Posterior cingulate gyrus (tissue), 11 donors: ENCODE results near the gene CD40.

Experiments
- DNase-seq, 10 donors: peaks; one replicate each; pipeline versions ENCODE4 v3.0.0 to v3.0.0-alpha.2; 2020 to 2021; ENCODE audit warnings: mixed read lengths in 3 of 10
- intact Hi-C: fragments of 100-400 bp; cut with DNase I; formaldehyde crosslinking; loops from one replicate; pipeline ENCODE4 v1.15.1; 2023

CD40 gene

DNA sequence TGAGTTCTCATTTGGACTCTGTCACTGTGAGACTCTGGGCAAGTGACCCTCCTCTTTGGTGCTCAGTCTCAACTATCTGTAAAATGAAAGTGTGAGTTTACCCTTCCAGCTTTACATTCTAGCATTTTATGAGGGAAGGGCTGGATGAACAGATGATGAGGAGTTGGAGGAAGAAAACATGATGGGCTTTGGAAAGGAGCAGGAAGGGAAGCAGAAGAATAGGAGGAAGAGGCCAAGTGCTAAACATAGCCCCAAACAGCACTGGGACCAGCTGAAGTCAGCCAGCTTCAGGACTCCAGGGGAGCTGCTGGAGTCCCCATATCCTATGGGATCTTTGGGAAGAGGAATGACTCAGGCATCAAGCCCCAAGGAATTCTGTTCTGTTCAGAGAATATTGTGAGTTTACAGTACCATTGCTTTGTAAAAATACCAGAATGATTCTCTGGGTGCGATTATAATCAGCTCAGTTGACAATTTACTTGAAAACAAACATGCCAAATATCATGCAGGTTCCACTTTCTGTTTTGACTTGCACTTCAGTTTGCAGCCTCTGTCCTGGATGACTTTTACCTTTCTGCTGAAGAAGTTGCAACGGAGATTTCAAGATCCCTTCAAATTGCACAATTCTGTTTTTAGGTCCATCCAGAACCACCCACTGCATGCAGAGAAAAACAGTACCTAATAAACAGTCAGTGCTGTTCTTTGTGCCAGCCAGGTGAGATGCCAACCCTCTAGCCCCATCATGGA lies 3.2 kb downstream of the CD40 start:
- intact Hi-C loops: no loop called here
- DNase-seq: no peak

DNA sequence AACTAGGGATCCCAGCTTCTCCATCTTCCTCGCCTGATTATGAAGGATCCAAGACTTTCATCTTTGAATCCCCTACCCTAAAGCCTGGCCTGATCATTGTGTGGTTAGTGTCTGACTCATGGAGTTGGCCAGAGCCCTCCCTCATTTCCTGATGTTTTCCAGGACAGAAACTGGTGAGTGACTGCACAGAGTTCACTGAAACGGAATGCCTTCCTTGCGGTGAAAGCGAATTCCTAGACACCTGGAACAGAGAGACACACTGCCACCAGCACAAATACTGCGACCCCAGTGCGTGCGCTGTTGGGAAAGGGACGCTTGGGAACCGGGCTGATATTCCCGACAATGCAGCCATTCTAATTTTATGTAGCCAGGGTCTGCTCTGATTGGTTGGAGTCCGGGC lies 4.0 kb downstream of the CD40 start:
- DNase-seq: peak in 2 of 10 donors; percentile 19 to 47
- intact Hi-C loops: no loop called here

DNA sequence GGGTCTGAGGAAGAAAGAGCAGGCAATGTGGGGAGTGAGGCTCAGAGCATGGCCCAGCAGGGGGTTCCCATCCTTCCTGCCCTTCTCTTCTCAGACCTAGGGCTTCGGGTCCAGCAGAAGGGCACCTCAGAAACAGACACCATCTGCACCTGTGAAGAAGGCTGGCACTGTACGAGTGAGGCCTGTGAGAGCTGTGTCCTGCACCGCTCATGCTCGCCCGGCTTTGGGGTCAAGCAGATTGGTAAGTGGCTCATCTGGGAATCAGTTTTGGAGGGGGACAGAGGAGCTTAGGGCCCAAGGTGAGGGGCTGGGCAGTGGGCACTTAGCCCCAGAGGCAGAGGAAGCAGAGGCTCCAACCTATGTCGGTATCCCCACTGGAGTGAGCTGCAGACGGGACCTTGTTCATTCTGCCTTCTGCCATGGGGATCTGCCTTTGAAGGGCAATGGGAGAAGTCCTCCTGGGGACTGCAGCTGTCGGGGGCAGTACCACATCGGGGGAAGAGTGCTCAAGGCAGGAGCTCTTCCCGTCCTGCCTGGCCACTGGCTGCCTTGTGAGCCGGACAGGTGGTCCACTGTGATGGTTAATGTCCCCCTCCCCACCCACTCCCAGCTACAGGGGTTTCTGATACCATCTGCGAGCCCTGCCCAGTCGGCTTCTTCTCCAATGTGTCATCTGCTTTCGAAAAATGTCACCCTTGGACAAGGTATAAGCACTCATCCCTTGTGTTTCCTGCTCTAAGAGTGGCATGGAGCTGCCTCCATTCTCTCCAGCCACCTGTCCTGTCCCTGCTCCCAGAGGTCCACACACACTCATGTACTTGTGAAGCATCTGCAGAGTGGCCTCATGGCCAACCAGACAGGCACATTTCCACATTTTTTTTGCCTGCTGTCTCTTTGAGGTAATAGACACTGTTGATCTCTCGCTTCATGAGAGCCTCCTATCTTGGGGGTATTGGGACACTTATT lies 4.7 kb downstream of the CD40 start:
- intact Hi-C loops: no loop called here
- peak in 1 of 10 donors; percentile 53 for DNase-seq

DNA sequence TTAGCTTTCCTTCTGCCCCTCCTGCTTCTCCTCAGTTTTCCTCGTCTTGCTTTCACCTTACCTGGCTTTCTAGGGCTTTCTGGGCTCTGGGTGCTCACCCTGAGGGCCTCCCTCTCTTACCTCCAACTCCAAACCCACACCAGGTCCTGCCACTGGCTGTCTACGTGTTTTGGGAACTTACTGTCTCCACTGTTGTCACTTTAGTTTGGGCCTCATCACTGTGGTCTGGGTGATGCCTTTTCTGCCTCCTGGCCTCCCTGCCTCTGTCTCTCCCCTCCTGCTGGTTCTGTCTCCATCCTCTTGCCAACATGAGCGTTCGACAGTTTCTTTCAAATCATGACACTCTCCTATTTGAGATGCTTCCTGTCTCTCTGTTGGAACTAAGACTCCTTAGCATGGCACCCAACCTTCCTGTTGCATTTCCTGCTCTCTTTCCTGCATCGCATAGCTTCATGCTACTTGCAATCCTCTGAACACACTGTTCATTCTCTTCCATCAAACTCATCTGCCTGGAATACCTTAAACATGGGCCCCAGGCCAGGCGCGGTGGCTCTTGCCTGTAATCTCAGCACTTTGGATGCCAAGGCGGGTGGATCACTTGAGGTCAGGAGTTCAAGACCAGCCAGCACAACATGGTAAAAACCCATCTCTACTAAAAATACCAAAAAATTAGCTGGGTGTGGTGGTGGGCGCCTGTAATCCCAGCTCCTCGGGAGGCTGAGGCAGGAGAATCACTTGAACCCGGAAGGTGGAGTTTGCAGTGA lies 5.5 kb downstream of the CD40 start:
- peak in 1 of 10 donors; percentile 25 for DNase-seq
- intact Hi-C loops: no loop called here

DNA sequence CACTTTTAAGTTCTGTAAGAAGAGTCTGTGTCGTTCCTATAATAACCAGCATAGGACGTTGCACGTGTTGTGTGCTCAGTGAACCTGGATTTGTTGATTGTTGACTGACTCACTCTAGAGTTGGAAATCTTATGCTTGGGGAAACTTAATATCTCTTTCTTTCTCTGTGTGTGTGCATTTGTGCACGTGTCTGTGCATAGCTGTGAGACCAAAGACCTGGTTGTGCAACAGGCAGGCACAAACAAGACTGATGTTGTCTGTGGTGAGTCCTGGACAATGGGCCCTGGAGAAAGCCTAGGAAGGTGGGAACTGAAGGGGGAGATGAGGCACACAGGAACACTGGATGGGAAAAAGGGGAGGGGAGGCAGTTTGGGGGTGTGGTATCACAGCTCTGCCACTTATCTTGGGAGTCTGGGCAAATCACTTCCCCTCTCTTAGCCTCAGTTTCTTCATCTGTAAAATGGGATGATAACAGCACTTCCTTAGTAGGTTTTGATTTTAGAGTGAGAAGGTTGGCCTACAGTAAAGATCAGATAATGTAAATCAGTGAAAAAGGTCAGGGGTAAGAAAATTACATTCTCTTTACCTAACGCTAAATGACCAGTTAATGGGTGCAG lies 8.4 kb downstream of the CD40 start:
- DNase-seq: peak in 1 of 10 donors; percentile 10
- intact Hi-C loops: no loop called here

DNA sequence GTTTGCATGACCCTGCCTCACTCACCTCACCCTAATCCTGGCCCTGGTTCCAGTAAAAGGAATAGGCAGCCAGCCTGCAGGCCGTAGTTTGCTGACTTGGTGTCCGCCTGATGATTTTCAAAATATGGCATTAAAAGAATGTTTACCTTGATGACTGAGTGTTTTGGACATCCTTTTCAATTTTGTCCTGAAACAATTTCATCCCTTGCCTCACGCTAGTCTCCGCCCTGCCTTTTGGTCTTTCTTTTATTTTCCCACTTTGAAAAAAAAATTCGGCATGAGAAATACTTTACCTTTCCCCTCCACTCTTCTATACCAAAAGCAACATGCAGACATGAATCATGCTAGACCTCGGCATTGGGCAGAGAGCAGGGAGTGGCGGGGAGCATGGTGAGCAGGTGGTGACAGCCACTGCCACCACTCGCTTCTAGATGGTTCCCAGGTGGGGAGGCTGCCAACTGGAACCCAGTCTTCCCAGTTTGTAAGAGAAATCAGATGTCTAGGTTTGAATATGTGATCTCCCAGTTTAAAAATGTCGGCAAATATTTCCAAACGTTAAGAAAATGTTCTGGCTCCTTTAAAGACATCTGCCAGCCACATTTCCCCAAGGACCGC lies 9.4 kb downstream of the CD40 start:
- intact Hi-C loops: loop anchor here (2.0 kb wide), 1 partner anchor 221 kb away; no protein-coding TSS in a partner anchor
- peak in 1 of 10 donors; percentile 65 for DNase-seq

DNA sequence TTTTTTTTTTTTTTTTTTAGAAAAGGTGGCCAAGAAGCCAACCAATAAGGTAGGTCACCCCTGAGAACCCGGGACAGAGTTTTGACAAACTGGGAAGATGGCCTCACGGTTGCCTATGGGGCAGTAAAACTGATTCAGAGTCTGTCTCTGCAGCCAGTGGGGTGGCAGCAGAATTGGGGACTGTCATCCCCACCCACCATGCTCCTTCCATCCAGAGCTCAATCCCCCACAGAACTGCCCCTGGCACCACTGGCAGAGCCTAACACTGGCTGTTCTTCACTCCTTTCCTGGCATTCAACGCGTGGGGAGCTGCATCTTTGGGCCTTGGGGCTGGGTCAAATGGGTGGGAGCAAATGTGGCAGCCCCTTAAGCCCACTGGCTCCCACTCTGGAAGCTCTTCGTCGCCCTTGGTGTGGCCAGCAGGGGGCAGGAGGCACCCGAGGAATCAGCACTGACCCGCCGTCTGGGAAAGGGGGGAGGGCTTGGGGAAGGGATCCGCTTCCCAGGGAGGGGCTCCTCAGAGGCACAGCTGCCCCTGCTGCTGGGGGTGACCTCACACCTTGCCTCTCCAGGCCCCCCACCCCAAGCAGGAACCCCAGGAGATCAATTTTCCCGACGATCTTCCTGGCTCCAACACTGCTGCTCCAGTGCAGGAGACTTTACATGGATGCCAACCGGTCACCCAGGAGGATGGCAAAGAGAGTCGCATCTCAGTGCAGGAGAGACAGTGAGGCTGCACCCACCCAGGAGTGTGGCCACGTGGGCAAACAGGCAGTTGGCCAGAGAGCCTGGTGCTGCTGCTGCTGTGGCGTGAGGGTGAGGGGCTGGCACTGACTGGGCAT lies 10.4 kb downstream of the CD40 start:
- intact Hi-C loops: loop anchor here (2.0 kb wide), 1 partner anchor 220 kb away; no protein-coding TSS in a partner anchor
- peak in 9 of 10 donors; percentile 34 to 94 (median 61) for DNase-seq

DNA sequence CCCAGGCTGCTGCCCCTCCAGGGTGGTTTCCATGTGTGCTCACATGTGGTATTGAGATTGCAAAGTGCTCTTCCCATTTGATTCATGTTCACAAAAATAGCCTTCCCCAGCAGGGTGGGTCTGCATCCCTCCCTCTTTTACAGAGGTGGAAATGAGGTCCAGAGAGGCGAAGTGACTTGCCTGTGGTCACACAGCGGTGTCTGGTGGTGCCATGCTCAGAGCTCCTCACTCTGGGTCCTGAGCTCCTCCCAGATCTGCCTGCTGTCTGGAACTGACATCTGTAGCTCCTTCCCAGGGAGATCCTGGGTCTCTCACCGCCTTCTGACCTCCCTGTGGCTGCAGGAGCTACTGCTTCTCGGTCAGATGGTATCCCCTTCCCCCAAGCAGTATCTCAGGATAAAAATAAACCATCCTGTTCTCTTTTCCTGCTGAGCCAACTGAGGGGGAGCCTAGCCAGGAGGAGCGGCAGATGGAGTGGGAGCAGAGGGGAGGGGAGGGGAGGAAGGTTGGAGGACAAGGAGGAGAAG lies 11.9 kb downstream of the CD40 start:
- intact Hi-C loops: loop anchor here (2.0 kb wide), 2 partner anchors 179 to 219 kb away; partner anchors contain the start of gene CDH22
- peak in 3 of 10 donors; percentile 32 to 84 (median 79) for DNase-seq

DNA sequence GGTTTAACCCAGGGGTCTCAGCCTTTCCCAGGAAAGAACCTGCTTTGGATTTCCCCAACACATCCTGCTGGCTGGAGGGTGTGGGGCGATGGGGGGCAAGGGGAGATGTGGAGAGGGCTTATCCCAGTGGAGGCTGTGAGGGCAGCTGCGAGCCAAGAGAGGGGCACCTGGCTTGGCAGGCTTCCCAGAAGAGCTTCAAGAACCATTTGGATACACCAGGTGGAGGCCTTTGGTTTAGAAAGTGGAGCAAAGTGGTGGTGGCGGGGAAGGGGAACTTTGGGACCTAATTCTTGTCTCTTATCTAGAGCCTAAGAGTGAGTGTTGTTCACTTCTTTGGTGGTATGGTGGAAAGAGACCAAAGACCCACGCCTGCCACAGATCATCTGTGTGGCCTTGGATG lies 12.4 kb downstream of the CD40 start:
- intact Hi-C loops: loop anchor here (2.0 kb wide), 1 partner anchor 178 kb away; the partner anchor contains the start of gene CDH22
- peak in 1 of 10 donors; percentile 76 for DNase-seq

DNA sequence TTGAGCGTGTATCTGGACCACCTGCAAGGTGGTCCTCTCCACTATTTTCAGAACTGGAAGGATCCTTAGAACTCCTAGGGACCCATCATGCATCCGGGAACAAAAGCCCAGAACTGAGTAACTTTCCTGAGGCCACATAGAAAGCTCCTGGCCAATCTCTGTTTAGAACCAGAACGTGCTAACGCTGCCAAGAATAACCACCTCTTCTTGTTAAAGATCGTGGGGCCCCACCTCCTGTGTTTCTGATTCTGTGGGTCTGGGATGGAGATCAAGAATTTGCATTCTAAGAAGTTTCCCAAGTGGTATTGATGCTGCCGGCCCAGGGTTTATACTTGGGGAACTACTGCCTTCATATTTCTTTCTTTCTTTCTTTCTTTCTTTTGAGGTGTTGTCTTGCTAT lies 13.3 kb downstream of the CD40 start:
- no peak for DNase-seq
- intact Hi-C loops: loop anchor here (2.0 kb wide), 1 partner anchor 177 kb away; the partner anchor contains the start of gene CDH22

DNA sequence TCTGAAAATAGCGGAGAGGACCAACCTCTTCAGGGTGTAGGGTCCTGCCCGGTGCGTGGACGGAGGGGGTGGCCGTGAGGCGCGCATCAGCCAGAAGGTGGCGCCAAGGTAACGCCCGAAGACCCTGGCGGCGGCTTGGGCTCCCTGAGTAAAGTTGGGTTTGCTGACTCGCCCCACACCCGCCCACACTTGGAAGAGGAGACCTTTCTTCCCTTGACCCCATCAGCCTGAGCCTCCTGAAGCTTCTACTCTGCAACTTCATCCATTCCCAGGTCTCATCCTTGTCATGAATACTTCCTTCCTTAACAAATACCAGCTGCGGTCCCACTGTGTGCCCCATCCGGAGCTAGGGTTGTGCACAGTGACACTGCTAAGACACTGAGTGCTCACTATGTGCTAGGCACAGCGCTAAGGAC lies 14.6 kb downstream of the CD40 start:
- DNase-seq: peak; percentile 50 to 96 (median 74)
- intact Hi-C loops: loop anchor here (2.0 kb wide), 1 partner anchor 306 kb away; no protein-coding TSS in a partner anchor

DNA sequence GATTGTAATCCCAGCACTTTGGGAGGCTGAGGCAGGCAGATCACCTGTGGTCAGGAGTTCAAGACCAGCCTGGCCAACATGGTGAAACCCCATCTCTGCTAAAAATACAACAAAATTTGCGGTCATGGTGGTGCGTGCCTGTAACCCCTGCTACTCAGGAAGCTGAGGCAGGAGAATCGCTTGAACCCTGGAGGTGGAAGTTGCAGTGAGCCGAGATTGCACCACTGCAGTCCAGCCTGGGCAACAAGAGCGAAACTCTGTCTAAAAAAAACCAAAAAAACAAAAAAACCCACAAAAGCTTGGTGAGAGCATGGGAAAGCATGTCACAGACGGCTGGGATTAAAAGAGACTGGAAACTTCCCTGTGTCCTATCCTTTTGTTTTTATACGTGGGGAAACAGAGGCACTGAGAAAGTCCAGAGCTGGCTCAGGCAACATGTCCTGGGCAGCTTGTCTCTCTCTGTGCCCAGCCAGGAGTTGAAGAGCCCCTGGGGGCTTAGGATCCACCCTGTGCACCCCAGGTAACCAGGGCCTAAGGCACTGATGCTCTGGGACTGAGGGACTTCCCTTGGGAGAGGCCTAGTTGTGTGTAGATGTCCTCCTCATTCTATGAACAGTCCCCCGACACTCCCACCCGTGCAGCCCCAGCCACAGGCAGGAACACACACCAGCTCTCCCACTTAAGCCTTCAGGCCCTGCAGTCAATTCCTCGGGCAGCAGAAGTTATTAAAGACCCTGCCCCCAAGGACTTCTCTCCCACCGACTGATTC lies 16.0 kb downstream of the CD40 start:
- intact Hi-C loops: loop anchor here (2.0 kb wide), 1 partner anchor 305 kb away; no protein-coding TSS in a partner anchor

DNA sequence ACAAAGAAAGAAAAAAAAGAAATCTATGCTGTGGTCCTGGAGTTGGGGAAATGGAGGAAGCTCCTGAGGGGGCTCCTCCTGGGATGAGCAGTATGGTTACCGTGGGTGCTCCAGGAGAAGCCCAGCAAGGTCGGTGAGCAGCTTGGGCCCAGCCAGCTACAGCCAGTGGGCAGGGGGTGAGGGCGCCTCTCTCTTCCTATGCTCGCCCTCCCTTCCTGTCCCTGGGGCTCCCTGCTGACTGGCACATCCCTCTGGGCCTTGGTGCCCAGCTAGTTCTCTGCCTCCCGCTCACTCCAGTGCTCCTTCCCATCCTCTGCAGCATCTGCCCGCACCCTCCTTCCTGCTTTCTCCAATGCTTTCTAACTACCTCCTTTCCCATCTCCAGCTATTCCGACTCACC lies 16.6 kb downstream of the CD40 start:
- peak in 1 of 10 donors; percentile 62 for DNase-seq
- intact Hi-C loops: no loop called here

More for the DNA sequence above, 16.0 kb downstream of the CD40 start:
- peak in 1 of 10 donors; percentile 31 for DNase-seq

DNA sequence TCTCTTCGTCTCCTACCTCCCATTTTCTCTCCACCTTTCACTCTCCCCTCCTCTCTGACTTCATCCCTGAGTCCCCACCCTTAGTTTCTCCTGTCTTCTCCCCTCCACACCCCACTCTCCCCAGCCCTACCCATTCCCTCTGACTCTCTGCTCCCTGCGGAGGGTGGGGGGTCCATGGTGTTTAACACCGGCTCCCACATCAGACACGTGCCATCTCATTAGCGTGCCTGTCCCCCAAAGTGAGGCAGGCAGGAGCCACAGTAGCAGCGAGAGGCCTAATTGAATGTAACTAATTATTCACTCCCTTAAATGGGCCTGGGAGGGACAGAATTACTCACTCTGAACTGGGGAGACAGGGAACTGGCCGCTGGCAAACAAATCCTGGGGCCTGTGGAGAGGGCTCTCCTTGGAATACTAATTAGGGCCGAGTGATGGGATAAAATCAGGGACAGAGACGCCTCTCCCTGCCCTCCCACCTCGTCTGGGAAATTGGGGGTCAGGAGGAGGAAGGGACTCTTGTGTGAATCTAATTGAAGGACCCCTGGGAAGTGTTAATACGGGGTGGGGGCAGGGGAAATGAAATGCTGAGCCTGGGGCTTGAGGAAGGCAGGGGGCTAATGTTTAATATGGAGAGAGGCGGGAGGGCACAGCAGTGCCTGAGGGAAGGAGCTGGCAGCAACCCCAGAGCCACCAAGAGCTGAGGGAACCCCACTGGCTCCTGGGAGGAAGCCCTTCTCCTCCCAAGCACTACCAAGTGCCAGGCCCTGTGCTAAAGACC lies 17.9 kb downstream of the CD40 start:
- intact Hi-C loops: no loop called here
- DNase-seq: peak in 1 of 10 donors; percentile 83

DNA sequence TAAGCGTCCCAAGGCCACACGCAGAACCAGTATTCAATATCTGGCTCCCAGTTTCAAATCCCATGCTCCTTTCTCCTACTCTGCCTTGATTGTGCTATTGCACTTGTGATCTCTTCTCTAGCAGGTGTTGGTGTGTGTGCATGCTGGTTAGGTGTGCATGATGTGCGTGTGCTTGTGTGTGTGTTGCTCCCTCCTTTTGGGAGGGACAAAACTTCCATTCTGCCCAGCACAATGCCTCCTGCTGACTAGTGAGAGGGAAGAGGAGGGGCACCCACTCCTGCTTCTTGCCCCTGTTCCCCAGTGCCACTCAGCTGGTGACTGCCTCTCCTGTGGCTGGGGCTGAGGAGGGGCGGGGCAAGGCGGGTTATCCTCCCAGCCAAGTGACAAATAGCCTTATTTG lies 19.7 kb downstream of the CD40 start:
- intact Hi-C loops: no loop called here
- peak in 1 of 10 donors; percentile 20 for DNase-seq

DNA sequence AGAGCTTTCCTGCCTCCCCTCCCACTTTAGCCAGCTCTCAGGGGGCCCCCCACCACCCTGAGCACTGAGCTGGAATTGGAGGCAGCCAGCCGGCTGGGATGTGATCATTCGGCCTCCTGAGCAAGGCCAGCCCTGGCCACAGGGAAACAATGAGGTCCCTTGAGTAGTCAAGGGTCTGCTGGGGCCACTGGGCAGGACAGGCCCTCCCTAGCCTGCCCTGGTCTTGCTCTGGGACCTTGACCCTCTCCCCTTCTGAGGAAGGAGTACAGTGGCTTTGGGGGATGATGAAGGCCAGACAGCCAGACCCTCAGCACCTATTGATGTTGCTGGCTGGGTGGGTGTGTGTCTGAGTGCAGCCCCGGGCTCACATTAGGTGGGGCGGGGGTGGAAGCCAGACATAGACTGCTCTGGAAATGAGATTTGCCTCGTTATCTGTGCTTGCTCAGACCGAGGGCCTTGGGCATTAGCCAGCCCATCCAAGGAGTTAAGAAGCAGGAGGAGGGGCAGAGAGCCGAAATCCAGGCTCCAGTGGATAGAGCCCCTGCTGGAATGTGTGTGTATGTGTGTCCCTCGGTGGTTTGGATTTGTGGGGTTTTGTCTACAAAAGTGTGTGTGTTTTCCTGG lies 21.3 kb downstream of the CD40 start:
- DNase-seq: peak in 1 of 10 donors; percentile 64
- intact Hi-C loops: no loop called here
